Left ventricle myocardium inferior (tissue), 1 donor: ENCODE measurements around the gene RNF115. TPM values are rescaled to one million over a fixed set of nuclear protein-coding genes. Genes with fewer than 3 reads are reported as not detected.

ENCODE experiments used
- DNase-seq: peaks from one replicate; pipeline ENCODE4 v3.0.0-alpha.2; 2020
- H3K27ac ChIP-seq: fragments of 200-600 bp; replicated peaks from 2 replicates; pipeline ENCODE4 v1.8.0; 2021
- H3K27me3 ChIP-seq: fragments of 200-600 bp; 2 replicates; pipeline ENCODE4 v1.8.0; 2021; ENCODE audit warnings: low read depth
- H3K36me3 ChIP-seq: fragments of 200-600 bp; 2 replicates; pipeline ENCODE4 v1.8.0; 2021
- H3K4me1 ChIP-seq: fragments of 200-600 bp; 2 replicates; pipeline ENCODE4 v1.8.0; 2021
- H3K4me3 ChIP-seq: fragments of 200-600 bp; 2 replicates; pipeline ENCODE4 v1.8.0; 2021; ENCODE audit warnings: mild to moderate bottlenecking, moderate library complexity
- H3K9me3 ChIP-seq: fragments of 200-600 bp; replicated peaks from 2 replicates; pipeline ENCODE4 v1.8.0; 2021
- CTCF ChIP-seq: fragments of 200-600 bp; IDR thresholded peaks from 2 replicates; pipeline ENCODE4 v1.8.0; 2021; ENCODE audit warnings: antibody characterized with exemption, mild to moderate bottlenecking, borderline replicate concordance
- intact Hi-C: fragments of 100-400 bp; cut with micrococcal nuclease; formaldehyde crosslinking; loops from one replicate; pipeline ENCODE4 v1.11.0; 2022
- microRNA-seq: library from miRNA; unstranded; fragments of <30 nt; microRNA quantifications from one replicate; pipeline ENCODE4 v1.2.0, GENCODE V29; 2020
- total RNA-seq: library from RNA; stranded (reverse); fragmentation: NEBNext Ultra II Directional; extraction: Animal tissue kit (Norgen Biotek cat#: 25700); gene quantifications from one replicate; pipeline ENCODE4 v1.2.1, GENCODE V29; 2021
- donor health status: DM: no; HTN: yes; CAD: no; lungs with severe emphysema.

The RNF115 gene
- total RNA-seq, 1 donor from 2014 or later, result 51.1 TPM

DNA sequence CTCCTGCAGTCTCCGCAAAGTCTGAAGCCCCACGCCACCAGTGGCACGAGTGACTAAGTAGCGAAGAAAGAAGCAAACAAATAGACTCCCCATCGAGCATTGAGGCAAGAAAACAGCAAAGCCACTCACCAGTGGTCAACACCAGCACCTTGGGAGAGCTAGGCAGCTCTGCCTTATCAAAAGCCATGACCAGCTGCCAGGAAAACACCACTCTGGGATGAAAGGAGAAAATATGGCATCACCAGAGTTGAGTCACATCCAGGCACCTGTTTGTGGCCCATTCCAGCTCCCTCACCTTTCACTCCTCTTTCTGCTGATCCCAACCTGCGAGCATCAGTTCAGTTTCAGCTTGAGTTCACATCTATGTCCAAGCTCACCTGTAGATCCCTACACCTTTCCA lies 134.0 kb downstream of the RNF115 start:
- no peak for DNase-seq
- Histone ChIP-seq H3K9me3 (no peaks in the 10 kb centered on the region), H3K4me1 (no peaks in the 10 kb centered on the region), H3K27ac (no peak overlapping the region), H3K36me3 (no peaks in the 10 kb centered on the region), H3K27me3 (peaks cover 3% of the 10 kb centered on the region), H3K4me3 (no peak overlapping the region)
- intact Hi-C loops, result no loop called here
- TF ChIP-seq CTCF, result no peak

DNA sequence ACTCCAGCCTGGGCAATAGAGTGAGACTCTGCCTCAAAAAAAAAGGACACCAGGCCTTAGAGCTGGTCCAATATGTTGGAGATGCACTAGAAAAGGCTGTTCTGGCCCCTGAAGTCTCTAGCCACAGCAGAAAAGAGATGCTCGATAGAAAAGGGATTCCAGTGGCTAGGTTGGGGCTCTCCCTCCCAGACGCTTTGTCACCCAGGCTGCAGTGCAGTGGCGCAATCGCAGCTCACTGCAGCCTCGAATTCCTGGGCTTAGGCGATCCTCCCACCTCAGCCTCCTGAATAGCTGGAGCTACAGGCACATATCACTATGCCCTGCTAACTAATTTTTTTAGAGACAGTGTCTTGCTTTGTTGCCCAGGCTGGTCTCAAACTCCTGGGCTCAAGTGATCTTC lies 135.0 kb downstream of the RNF115 start:
- intact Hi-C loops, result no loop called here
- no peak overlapping the region for H3K4me3 ChIP-seq
- H3K9me3 ChIP-seq, result no peaks in the 10 kb centered on the region
- DNase-seq, result no peak
- H3K4me1 ChIP-seq, result no peaks in the 10 kb centered on the region
- H3K27ac ChIP-seq, result no peak overlapping the region
- TF ChIP-seq CTCF, result no peak
- no peaks in the 10 kb centered on the region for H3K36me3 ChIP-seq
- H3K27me3 ChIP-seq, result peaks cover 3% of the 10 kb centered on the region

Small RNA genes within 50 kb of the gene (microRNA-seq; reads per million reads assigned to microRNA genes)
- not detected for gene MIR6736

Other genes with a start within 250 kb of the RNF115 start
- 9.7 TPM for gene GPR89A, start 216.1 kb downstream of the RNF115 start, total RNA-seq
- gene PDZK1, start 116.7 kb downstream of the RNF115 start, total RNA-seq, result 0.16 TPM
- not detected for gene CD160, start 104.6 kb downstream of the RNF115 start, total RNA-seq
- 13.4 TPM for gene POLR3C, start 105 bp upstream of the RNF115 start, total RNA-seq
- 2.2 TPM for gene NUDT17, start 21.5 kb upstream of the RNF115 start, total RNA-seq
- 14.6 TPM for gene PIAS3, start 35.0 kb upstream of the RNF115 start, total RNA-seq
- gene ANKRD35, start 61.8 kb upstream of the RNF115 start, total RNA-seq, result 0.77 TPM
- gene ITGA10, start 86.0 kb upstream of the RNF115 start, total RNA-seq, result 3.7 TPM
- 24.4 TPM for gene PEX11B, start 94.6 kb upstream of the RNF115 start, total RNA-seq
- 64.4 TPM for gene RBM8A, start 103.4 kb upstream of the RNF115 start, total RNA-seq
- 23.0 TPM for gene LIX1L, start 133.9 kb upstream of the RNF115 start, total RNA-seq
- 0.66 TPM for gene ANKRD34A, start 140.5 kb upstream of the RNF115 start, total RNA-seq
- gene POLR3GL, start 140.6 kb upstream of the RNF115 start, total RNA-seq, result 45.6 TPM
- gene TXNIP, start 172.5 kb upstream of the RNF115 start, total RNA-seq, result 753 TPM
- gene HJV, start 197.6 kb upstream of the RNF115 start, total RNA-seq, result 90.3 TPM